Activated CD4-positive, alpha-beta T cell treated with anti-CD3 and anti-CD28 coated beads, Interleukin-2, amount 50 U/mL, for 24 hours (primary cell): Measurements from ENCODE around the gene TCF12.

Source experiments
- DNase-seq, 2 donors: peaks; one replicate each; pipeline ENCODE4 v3.0.0-alpha.2; 2020; ENCODE audit warnings: low read depth in 1 of 2, low spot score in 1 of 2

TCF12 gene

GRCh38 chr15:57045741-57046382, 127.4 kb downstream of the TCF12 start:
- no peak for DNase-seq

DNA sequence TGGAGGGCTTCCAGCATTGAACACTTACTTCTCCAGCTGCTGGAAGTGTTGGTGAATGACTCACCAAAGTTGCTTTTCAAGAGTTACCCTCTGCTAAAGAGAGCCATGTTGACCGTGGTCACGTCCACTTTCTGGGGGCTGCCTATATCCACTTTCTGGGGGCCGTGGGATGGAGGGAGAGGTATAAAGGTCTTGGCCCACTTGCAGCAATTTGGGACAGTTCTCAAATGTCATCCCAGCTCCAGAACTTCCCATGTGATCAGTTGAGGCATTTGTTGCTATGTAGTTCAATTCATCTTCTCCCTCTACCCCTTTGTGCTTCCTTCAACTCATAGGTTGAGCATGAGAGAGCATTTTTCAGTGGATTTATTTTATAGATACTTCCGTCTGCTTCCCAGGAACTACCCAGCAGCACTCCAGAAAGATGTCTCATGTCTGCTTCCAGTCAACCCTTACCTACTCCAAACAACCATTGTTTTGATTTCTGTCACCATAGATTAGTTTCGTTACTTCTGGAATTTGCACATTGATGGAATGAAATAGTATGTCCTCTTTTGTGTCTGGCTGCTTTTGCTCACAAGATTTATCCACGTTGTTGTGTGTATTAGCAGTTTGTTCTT, 130.6 kb downstream of the TCF12 start:
- no peak for DNase-seq

GRCh38 chr15:57053470-57053869, 135.0 kb downstream of the TCF12 start:
- no peak for DNase-seq

GRCh38 chr15:57054204-57054750, 135.8 kb downstream of the TCF12 start:
- no peak for DNase-seq

DNA sequence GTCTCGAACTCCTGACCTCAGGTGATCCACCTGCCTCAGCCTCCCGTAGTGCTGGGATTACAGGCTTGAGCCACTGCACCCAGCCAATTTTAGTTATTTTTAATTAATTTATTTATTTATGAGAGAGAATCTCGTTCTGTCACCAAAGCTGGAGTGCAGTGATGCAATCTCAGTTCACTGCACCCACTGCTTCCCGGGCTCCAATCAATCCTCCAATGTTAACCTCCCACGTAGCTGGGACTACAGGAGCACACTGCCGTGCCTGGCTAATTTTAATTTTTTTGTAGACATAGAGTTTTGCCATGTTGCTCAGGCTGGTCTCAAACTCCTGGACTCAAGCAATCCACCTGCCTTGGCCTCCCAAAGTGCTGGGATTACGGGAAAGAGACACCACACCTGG, 137.9 kb downstream of the TCF12 start:
- no peak for DNase-seq

DNA sequence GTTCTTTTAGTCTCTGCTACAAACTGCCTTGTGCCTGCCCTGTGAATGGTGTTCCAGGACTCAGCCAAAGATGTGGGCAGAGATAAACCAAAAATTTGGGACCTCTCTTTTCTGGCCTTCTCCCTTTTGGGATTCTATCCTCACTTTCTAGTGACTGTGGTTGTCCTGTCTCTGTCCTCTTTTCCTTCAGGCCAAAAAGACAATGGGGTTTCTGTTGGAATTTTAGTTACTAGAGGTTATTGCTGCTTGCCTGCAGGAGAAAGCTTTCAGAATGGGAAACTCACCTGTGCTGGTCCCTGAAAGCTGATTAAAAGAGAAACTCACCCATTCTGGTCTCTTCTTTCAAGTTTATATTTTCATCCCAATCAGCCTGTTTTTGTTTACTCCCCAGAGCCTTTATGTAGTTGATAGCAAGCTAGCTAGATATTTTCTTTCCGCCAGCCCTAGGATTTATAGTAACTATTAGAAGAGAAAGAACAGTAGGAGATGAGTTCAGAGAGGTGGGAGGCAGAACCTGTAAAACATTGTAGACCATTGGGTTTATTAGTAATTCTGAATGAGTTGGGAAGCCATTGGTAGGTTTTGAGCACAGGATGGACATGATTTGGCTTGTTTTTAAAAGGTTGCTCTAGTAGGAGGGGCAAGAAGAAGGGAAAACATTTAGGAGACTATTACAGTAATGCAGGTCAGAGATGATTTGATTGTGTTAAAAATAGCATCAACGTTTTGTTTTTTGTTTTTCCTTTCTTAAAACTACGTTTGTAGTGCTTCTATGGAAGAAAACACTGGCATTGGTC, 138.9 kb downstream of the TCF12 start:
- no peak for DNase-seq

- DNase-seq: no peak
Measured at GRCh38 chr15:57059026-57059660, 140.7 kb downstream of the TCF12 start.

GRCh38 chr15:57060799-57061198, 142.4 kb downstream of the TCF12 start:
- no peak for DNase-seq

DNA sequence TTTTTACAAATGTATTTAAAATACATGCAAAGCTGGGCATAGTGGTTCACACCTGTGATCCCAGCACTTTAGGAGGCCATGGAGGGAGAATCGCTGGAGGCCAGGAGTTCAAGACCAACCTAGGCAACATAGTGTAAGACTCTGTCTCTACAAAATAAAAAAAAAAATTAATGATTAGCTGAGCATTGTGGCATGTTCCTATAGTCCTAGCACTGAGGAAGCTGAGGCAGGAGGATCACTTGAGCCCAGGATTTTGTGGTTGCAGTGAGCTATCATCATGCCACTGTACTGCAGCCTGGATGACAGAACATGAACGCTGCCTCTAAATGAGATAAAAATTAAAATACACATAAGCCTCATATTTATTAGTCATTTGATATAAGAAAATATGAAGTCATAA, 142.8 kb downstream of the TCF12 start:
- DNase-seq: no peak

DNA sequence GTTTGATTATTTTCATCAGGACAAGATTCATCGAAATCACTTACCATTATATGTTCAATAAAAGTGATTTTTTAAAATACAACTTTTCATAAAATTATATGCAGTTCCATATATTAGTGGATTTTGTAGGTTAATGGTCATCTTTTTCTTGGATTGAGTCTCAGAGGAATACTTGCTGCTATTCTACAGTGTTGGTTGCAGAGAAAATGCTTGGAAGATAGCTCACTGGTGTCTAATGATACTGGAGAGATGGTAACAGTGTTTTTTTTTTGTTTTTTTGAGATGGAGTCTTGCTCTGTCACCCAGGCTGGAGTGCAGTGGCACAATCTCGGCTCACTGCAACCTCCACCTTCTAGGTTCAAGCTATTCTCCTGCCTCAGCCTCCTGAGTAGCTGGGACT, 143.3 kb downstream of the TCF12 start:
- no peak for DNase-seq

DNA sequence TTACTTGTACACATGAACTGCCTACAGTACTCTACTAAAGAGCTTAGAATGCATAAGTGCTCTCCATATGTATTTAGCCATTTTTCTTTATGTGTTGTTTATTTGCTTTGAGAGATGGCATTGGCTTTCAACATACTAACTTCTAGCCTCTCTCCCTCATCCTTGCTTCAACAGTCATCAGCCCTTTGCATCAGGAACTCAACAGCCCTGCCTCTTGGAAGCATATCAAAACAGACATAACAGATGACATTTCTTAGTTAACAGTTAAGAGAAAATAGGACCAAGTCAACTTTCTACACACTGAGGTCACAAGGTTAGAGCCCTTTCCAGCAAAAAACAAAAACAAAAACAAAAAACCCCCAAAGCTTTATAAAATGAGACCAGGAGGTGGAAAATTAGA, 145.6 kb downstream of the TCF12 start:
- DNase-seq: no peak

DNA sequence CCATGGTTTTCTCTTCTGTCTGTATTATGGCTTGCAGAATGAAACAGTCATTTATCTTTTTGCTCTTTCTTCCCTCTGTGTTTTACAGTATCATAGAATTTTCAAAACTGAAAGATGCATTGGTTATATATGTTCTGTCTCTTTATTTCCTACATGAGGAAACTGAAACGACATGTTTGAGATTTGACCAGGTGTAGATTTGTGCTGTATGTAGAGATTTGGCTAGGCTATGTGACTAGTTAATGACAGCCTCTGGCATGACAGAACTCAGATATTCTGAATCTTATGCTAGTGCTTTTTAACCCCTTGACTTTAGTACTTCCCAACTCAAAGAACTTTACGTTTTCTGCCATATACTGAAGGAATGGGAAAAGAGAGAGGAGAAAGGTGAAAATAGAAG, 151.0 kb downstream of the TCF12 start:
- no peak for DNase-seq

GRCh38 chr15:57070674-57071073, 152.2 kb downstream of the TCF12 start:
- no peak for DNase-seq

DNA sequence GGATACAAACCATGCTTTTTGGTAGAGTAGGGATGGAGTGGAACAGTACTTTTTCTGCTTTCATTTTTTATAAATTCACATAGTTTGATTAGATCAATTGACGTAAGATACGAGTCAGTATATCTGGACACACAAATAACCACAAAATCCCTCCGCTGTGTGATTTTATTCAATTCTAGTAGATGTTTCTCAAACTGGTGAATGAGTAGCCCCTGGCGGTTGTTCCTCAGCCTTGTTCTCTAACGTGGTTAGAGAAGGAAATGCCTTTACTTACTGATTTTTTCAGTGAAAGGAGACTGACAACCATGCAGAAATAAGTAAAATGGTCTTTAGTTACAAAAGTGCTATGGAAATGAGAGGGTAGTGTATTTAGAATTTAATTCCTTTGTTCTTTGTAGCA, 161.0 kb downstream of the TCF12 start:
- no peak for DNase-seq

DNA sequence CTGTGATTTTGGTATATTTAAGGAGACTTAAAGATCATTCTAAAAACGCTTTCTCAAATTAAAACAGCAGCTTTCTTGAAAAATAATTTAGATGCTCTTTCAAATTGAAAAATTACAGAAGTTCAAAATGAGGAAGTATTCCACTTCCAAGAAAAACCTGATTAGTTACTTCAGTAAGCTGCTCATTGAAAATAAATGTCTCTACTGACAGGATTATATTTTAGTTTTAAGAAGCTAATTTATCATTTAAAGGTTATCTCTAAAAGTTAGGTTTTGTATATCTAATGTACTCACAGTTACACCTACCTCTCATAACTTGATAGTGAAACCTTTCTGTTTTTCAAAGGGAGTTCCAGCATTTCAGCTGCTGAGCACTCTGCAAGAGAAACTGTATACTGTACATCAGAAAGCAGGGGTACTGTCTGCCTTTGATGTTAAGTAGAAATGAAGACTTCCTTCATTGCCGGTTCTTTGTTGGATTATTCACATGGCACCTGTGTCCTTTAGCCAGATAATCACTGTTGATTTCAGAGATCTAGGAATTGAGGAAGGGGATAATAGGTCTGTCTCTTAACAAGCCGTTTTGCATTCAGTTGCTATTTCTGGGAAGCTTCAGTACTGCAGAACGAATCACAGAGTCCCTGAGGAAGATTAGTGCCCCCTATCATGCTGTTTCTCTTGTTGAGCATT, 161.6 kb downstream of the TCF12 start:
- no peak for DNase-seq

DNA sequence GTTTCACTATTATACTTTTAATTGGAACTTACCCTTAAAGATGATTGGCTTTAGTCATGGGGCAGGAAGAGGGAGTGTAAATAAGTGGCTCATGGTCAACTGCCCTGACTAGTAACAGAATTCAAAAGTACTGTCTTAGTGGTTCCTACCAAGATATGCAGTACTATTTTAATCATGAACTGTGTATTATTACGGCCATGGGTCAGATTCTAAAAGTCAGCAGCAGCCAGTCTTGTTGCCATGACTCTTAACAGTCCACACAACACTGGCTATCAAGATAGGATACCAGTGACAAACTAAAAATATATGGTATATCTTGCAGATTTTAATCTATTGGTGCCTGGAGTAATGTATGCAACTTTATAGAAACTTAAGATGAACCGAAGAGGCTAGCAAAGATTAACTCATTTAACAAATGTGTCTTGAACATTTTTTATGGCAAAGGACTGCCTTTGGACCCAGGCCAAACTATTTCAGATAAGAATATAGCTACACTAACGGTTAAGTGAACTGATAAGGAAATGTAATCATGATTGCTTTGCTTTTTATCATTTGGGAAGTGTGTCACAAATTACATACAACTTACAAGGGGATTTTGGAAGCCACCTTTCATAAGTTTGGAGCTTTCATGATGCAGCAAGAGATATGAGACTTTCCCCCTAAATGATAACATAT, 163.7 kb downstream of the TCF12 start:
- no peak for DNase-seq

DNA sequence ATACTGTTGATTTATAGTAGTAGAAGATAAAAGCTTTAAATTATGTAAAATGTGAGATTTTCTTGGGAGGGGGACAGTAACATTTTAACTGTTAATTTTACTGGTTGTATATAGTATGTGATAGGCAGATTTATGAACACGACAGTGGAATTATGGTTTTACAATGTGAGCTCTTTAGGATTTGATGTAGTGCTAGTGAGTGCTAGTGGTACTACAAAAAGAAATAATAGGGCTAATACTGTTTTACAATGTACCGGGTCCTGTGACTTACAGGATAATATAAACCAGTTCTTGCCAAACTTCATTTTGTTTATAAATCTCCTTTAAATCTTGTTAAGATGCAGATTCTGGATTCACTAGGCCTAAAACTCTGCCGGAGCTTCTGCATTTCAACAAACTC, 165.7 kb downstream of the TCF12 start:
- no peak for DNase-seq

DNA sequence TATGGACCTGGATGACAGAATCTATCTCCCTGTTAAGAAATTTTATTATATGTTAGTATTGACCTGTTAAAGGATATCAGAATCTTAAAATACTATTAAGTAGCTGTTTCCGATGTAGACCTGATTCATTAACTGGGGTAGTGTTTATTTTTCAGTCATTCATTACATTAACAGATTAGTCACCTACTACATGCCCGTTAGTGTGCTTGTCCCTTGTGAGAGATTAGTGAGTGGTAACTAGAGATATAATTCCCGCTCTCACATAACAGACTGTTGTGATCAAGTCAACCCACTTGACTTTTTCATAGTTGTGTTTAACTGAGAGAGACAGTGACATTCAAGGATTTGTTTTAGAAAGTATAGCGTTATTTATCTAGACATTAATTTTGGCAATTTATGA, 166.8 kb downstream of the TCF12 start:
- DNase-seq: no peak

- DNase-seq: no peak
Measured at GRCh38 chr15:57086857-57087427, 168.5 kb downstream of the TCF12 start.

GRCh38 chr15:57089815-57090495, 171.5 kb downstream of the TCF12 start:
- no peak for DNase-seq
